Measurements from ENCODE around the gene SBNO2.

DNA sequence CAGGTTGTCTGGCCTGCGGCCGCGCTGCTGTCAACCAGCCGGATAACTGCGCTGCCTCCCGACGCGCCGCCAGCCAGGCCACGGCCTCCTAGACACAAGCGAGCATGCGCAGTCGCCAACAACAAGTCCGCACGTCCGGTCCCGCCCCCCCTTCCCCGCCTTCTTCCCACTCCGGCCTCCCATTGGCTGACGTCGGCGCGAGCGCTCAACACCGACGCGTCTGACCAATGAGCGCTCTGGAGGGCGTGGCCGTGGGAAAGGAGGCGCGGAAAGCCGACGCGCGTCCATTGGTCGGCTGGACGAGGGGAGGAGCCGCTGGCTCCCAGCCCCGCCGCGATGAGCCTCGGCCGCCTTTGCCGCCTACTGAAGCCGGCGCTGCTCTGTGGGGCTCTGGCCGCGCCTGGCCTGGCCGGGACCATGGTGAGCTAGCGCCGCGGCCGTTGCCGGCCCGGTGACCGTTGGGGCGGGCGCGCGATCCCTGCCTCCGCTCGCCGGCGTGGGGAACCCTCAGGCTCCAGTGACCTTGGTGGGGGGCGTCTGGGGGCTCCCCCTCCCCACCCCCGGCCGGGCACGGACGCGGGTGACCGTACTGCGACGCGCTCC lies 70.3 kb downstream of the SBNO2 start, which contains the start of gene GPX4:
- TF ChIP-seq, protein P1, sequence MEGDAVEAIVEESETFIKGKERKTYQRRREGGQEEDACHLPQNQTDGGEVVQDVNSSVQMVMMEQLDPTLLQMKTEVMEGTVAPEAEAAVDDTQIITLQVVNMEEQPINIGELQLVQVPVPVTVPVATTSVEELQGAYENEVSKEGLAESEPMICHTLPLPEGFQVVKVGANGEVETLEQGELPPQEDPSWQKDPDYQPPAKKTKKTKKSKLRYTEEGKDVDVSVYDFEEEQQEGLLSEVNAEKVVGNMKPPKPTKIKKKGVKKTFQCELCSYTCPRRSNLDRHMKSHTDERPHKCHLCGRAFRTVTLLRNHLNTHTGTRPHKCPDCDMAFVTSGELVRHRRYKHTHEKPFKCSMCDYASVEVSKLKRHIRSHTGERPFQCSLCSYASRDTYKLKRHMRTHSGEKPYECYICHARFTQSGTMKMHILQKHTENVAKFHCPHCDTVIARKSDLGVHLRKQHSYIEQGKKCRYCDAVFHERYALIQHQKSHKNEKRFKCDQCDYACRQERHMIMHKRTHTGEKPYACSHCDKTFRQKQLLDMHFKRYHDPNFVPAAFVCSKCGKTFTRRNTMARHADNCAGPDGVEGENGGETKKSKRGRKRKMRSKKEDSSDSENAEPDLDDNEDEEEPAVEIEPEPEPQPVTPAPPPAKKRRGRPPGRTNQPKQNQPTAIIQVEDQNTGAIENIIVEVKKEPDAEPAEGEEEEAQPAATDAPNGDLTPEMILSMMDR (IDR thresholded peaks at IDR 0.05) = no peak
- TF ChIP-seq EZH2 (IDR thresholded peaks at IDR 0.05) (no peak), EZH2phosphoT487 (IDR thresholded peaks at IDR 0.05) (no peak)

Data from neural progenitor cell (in vitro differentiated cells).